ENCODE data around the gene THBS4. TPM values are rescaled to one million over a fixed set of nuclear protein-coding genes. Genes with fewer than 3 reads are reported as not detected.

The THBS4 gene
- total RNA-seq, 1 experiment from 2014 or later, result 6.6 TPM

- H2AFZ ChIP-seq, result peak within 1 kb of the TSS; percentile 88
- POLR2A ChIA-PET (ENCODE audit: unreplicated experiment), result interaction anchor here (0.6 to 0.8 kb wide), 2 partner anchors 16 to 1281 kb away, joined by 9 read pairs; no protein-coding TSS in a partner anchor
- H3K27ac ChIP-seq, result peak within 1 kb of the TSS; percentile 81
- H4K20me1 ChIP-seq (ENCODE audit: insufficient read depth), result no peaks in the 10 kb centered on the region
- H3K4me1 ChIP-seq (replicated peaks; ENCODE audit: insufficient read depth), result peaks cover 23% of the 10 kb centered on the region
- DNase-seq, result peak; percentile 75 to 77
- no peaks in the 10 kb centered on the region for H3F3A ChIP-seq (ENCODE audit: insufficient read depth, low read depth)
- H3K27me3 ChIP-seq (ENCODE audit: insufficient read depth, low read depth), result no peaks in the 10 kb centered on the region
- no peaks in the 10 kb centered on the region for H3K9me3 ChIP-seq (ENCODE audit: insufficient read depth, low read depth)
- H3K79me2 ChIP-seq (ENCODE audit: low read depth), result peaks cover 28% of the 10 kb centered on the region
- no peak for TF ChIP-seq CTCF (conservative IDR thresholded peaks at IDR 0.05)
- TF ChIP-seq EZH2 (IDR thresholded peaks at IDR 0.05; ENCODE audit: low read depth), result no peak
- H3K36me3 ChIP-seq (ENCODE audit: low read depth), result peaks cover 10% of the 10 kb centered on the region; the same call in 1 of the 2 replicates
- no TSS peak for BruUV-seq (replicated peaks)
- H3K9me2 ChIP-seq (ENCODE audit: insufficient read depth), result no peaks in the 10 kb centered on the region
- intact Hi-C loops (cut with micrococcal nuclease; ENCODE audit: unreplicated experiment), result loop anchor here (1.0 to 10.0 kb wide), 3 partner anchors 16 to 91 kb away; no protein-coding TSS in a partner anchor
- CTCF ChIA-PET, result no interaction called here
- peak within 1 kb of the TSS; percentile 72 for H3K4me3 ChIP-seq
- H3K4me2 ChIP-seq, result peak within 1 kb of the TSS; percentile 90
Measured at GRCh38 chr5:79990598-79991507, 44.3 kb upstream of the THBS4 start, which contains the start of gene MTX3. TSS of gene MTX3 (minus strand) at chr5:79991262. CDS start at chr5:79991238, 24 bp downstream.

GRCh38 chr5:79992891-79993657, 42.1 kb upstream of the THBS4 start:
- Histone ChIP-seq H3F3A (ENCODE audit: insufficient read depth, low read depth) (no peaks in the 10 kb centered on the region), H3K27ac (no peak overlapping the region), H3K27me3 (ENCODE audit: insufficient read depth, low read depth) (no peaks in the 10 kb centered on the region), H3K9me3 (ENCODE audit: insufficient read depth, low read depth) (no peaks in the 10 kb centered on the region), H3K4me2 (no peak overlapping the region), H3K9me2 (ENCODE audit: insufficient read depth) (no peaks in the 10 kb centered on the region), H3K36me3 (ENCODE audit: low read depth) (peaks cover 5% of the 10 kb centered on the region; the same call in 1 of the 2 replicates), H3K79me2 (ENCODE audit: low read depth) (peaks cover 28% of the 10 kb centered on the region), H3K4me3 (no peak overlapping the region), H4K20me1 (ENCODE audit: insufficient read depth) (no peaks in the 10 kb centered on the region), H3K4me1 (replicated peaks; ENCODE audit: insufficient read depth) (peaks cover 23% of the 10 kb centered on the region), H2AFZ (no peak overlapping the region)
- DNase-seq, result no peak
- ChIA-PET POLR2A (ENCODE audit: unreplicated experiment) (no interaction called here), CTCF (no interaction called here)
- BruUV-seq (replicated peaks), result no TSS peak
- TF ChIP-seq CTCF (conservative IDR thresholded peaks at IDR 0.05) (no peak), EZH2 (IDR thresholded peaks at IDR 0.05; ENCODE audit: low read depth) (no peak)
- intact Hi-C loops (cut with micrococcal nuclease; ENCODE audit: unreplicated experiment), result loop anchor here (10.0 kb wide), 1 partner anchor 62 kb away; no protein-coding TSS in a partner anchor

- POLR2A ChIA-PET (ENCODE audit: unreplicated experiment), result no interaction called here
- no TSS peak for BruUV-seq (replicated peaks)
- no peaks in the 10 kb centered on the region for H3K27me3 ChIP-seq (ENCODE audit: insufficient read depth, low read depth)
- H3K4me2 ChIP-seq, result no peak overlapping the region
- H3K4me1 ChIP-seq (replicated peaks; ENCODE audit: insufficient read depth), result no peaks in the 10 kb centered on the region
- intact Hi-C loops (cut with micrococcal nuclease; ENCODE audit: unreplicated experiment), result loop anchor here (10.0 kb wide), 1 partner anchor 55 kb away; no protein-coding TSS in a partner anchor
- no peak for DNase-seq
- CTCF ChIA-PET, result no interaction called here
- H2AFZ ChIP-seq, result no peak overlapping the region
- TF ChIP-seq CTCF (conservative IDR thresholded peaks at IDR 0.05) (no peak), EZH2 (IDR thresholded peaks at IDR 0.05; ENCODE audit: low read depth) (no peak)
- no peaks in the 10 kb centered on the region for H3K9me2 ChIP-seq (ENCODE audit: insufficient read depth)
- H3K9me3 ChIP-seq (ENCODE audit: insufficient read depth, low read depth), result no peaks in the 10 kb centered on the region
- H3F3A ChIP-seq (ENCODE audit: insufficient read depth, low read depth), result no peaks in the 10 kb centered on the region
- peaks cover 7% of the 10 kb centered on the region; the same call in 1 of the 2 replicates for H3K36me3 ChIP-seq (ENCODE audit: low read depth)
- H3K79me2 ChIP-seq (ENCODE audit: low read depth), result no peaks in the 10 kb centered on the region
- no peak overlapping the region for H3K4me3 ChIP-seq
- no peaks in the 10 kb centered on the region for H4K20me1 ChIP-seq (ENCODE audit: insufficient read depth)
- no peak overlapping the region for H3K27ac ChIP-seq
Measured at GRCh38 chr5:79999722-80000121, 35.4 kb upstream of the THBS4 start.
